NCI-H2107 (cell line): Measurements from ENCODE around the gene MATN1.

Experiments used
- DNase-seq: peaks from one replicate; lab custom pipeline; 2025; lab: John Stamatoyannopoulos, UW

The MATN1 gene

GRCh38 chr1:30731109-30731805, 7.9 kb upstream of the MATN1 start:
- no peak for DNase-seq

- DNase-seq: no peak
Measured at GRCh38 chr1:30730346-30731108, 7.1 kb upstream of the MATN1 start.

DNA sequence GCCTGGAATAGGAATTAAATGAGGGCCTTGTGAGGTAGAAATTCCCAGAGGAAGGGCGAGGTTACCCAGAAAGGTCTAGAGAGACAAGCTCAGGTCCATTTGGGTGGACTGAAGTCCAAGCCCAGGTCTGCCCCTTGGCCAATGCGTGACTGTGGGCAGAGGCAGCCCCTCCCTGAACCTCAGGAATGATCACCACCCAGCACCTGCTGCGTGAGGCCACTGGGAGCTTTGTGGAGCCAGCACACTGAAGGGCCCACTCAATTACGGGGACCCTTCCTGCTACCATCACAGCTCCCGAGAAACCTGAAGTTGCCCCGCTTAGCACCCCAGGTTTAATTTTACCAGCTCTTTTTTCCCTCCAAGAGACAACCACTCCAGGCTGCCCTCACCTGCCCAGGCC, 6.5 kb upstream of the MATN1 start:
- DNase-seq: no peak

GRCh38 chr1:30728832-30729638, 5.7 kb upstream of the MATN1 start:
- DNase-seq: no peak

DNA sequence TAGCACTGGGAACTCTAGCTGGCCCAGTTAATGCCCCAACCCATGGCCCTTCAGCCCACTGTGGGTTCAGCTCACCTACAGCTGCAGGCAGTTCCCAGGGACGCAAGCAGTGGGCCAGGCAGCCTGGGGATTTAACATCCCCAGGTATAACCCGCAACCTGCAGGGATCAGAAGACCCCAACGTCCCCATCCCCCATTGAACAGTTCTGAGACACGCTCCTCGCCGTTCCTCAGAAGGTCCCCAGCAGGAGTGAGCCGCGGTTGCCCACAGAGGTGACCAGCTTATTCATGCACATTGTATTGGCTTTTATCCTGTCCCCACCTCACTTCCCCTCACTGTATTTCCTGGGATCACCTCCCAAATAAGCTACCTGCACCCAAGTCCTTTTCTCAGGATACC, 5.0 kb upstream of the MATN1 start:
- DNase-seq: no peak

DNA sequence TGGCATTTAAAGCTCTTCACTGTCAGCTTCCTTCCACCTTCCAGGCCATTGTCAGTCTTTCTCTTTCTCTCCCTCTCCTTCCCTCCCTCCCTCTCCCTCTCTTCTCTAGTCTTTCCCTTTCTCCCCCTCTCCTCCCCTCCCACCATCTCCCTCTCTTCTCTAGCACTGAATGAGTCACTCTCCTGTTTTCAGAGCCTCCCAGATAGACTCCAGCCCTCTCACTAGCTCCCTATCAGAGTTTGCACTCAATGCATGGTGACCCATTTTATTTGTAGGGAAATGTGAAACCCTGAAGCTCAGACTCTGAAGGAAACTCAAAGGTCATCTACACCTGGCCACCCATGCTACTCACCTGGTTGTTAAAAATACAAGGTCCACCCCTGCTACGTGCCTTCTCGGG, 4.4 kb upstream of the MATN1 start:
- DNase-seq: no peak

DNA sequence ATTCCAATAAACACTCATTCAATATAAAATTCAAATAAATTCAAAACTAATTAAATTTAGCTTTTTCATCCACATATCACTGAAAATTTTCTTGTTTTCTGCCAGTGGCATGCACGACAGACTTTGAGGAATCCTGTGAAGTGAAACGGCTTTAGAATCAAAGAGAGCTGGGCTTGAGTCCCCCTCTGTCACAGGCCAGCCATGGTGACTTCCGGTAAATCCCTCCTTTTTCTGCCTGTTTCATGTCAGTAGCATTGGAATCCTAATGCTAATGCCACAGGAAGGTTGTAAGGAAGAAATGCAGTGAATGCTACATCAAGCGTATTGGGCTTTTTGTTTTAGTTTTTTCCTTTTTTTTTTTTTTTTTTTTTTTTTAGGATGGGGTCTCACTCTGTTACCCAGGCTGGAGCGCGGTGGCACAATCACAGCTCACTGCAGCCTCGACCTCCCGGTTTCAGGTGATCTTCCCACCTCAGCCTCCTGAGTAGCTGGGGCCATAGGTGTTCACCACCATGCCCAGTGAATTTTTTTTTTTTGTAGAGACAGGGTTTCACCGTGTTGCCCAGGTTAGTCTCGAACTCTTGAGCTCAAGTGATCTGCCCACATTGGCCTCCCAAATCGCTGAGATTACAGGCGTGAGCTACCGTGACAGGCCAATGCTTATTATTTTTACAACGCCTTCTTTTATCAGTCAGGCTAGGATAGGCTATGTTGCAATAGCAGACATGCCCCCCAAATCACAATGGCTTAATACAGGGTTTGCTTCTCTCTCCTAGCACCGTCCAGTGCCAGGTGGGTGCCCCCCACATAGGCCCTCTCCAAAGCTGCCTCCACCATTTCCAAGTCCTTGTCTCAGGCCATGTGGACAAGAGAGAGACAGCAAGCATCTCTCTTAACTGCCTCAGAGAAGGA, 3.6 kb upstream of the MATN1 start:
- DNase-seq: no peak

DNA sequence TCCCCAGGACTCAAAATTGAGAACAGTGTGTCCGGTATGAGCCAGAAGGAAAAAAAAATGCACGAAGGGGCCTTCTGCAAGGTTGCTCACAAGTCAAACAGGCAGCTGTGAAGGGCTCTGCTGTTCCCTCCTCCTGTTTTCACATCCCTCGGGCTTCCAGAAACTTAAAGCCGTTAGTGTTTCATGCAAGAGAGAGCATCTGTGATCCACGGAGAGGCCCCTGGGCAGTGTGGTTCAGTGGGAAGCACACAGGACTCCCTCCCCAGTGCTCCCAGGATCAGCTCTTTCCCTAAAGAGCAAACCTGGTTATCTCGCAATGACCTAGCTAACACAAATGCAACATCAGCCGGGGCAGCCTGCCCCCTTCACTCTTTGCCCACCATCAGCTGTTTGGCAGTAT, 2.9 kb upstream of the MATN1 start:
- no peak for DNase-seq

- no peak for DNase-seq
Measured at GRCh38 chr1:30725450-30726095, 2.2 kb upstream of the MATN1 start.

- no peak for DNase-seq
Measured at GRCh38 chr1:30724655-30725421, 1.5 kb upstream of the MATN1 start.

DNA sequence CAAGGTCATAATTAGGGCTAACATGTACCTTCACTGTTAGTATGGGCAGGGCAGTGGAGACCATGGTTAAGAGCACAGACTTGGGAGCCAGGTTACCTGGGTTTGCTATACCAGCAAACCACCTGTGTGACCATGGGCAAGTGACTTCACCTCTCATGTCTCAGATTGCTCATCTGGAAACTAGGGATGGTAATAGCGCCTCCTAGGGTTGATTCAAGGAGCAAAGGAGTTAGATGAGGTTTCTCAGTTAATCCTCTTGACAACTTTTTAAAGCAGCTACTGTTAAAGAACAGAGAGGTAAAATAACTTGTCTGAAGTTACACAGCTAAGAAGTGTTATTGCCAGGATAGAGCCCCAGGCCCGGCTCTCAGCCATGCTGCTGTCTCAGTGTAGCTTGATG, 790 bp upstream of the MATN1 start:
- DNase-seq: no peak

- no peak for DNase-seq
Measured at GRCh38 chr1:30721812-30722537, 1.4 kb downstream of the MATN1 start.

GRCh38 chr1:30721341-30721793, 2.0 kb downstream of the MATN1 start:
- no peak for DNase-seq

DNA sequence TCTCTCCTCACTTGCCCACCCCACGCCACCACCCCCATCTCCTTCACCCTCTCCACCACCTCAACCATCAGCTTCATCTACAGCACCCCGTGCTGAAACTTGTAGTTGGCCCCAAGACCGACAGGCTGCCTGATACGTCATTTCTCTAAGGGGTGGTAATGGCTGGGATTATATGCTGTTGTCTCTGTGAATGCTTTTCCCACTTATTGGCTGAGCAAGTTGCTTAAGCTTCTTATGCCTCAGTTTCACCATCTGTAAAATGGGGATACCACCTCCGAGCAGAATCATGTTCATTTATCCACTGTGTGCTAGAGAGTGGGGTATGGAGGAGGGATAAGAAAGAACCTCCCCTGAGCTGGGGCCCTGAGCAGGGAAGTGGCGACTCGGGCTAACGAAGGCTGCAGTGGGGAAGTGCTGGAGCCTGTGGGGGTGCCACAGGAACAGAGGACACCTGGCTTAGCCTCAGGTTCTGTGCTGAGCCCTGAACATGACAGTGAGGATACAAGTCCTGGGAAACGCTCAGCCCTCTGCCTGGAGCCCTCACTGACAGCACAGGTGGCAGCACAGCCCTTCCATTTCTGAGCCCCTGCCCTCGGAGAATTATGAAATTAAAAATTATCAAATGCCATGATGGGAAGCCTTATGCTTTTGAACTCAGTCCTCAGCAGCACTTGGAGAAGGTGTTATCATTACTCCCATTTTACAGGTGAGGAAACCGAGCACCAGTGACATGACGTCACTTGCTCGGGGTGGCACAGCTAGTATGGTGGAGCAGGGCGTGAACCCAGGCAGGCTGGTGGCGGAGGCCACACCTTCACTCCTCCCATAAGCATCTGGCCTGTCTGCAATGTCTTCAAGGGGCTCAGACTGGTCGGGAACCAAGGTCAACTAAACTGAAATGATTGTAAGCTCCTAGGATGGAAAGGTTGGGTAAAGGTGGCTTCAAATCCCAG, 2.8 kb downstream of the MATN1 start:
- DNase-seq: no peak

GRCh38 chr1:30719406-30720270, 3.7 kb downstream of the MATN1 start:
- no peak for DNase-seq

DNA sequence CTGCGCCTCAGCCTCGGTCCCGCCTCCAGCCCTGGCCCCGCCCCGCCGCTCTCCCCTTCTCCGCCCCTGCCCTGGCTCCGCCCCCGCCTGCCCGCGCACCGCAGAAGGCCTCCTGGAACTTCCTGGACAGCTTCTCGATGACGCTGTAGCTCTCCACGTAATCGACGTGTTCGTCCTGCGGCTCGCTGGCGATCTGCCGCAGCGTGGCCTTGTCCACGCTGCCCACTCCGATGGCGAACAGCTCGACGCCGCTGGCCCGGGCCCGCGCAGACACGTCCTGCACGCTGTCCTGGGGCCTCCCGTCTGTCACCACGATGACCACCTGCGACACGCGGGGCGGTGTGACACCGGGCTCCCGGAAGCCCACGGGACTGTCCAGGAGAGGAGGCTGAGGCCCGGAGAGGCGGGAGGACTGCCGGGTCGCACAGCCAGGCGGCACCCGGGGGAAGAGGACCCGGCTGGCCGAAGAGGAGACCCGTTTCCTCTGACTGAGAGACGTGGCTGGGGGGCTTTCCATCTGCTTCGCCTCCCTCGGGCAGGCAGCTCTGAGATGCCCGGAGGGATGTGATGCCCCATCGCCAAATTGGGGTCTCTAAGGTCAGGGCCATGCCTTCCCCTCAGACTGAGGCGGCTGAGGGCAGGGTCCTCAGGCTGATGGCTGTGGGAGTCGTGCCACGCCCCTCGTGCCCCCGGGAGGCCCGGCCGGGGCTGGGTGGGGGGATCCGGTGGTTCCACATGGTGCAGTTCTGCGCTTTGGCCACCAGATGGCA, 4.6 kb downstream of the MATN1 start:
- peak; percentile 98 for DNase-seq
